H9 (cell line): Measurements from ENCODE around the gene PAK2. TPM values are rescaled to one million over a fixed set of nuclear protein-coding genes. Genes with fewer than 3 reads are reported as not detected.

Experiments
- DNase-seq: peaks from one replicate; pipeline ENCODE4 v3.0.0-alpha.2; 2017
- H2AFZ ChIP-seq: one replicate; pipeline ENCODE4 v1.6.1; 2013; ENCODE audit warnings: mild to moderate bottlenecking, low read length, control low read depth, moderate library complexity
- H2AK5ac ChIP-seq: 2 replicates; pipeline ENCODE4 v1.6.1; 2013; ENCODE audit warnings: low read length, control low read depth, mixed read lengths; ENCODE audit not compliant: insufficient read length
- H2BK120ac ChIP-seq: one replicate; pipeline ENCODE4 v1.6.1; 2013; ENCODE audit warnings: low read depth, mild to moderate bottlenecking, low read length, control low read depth, inconsistent platforms; ENCODE audit not compliant: poor library complexity, severe bottlenecking
- H2BK12ac ChIP-seq: 2 replicates; pipeline ENCODE4 v1.6.1; 2013; ENCODE audit warnings: low read length, control low read depth, mixed read lengths, low read depth; ENCODE audit not compliant: insufficient read length
- H2BK15ac ChIP-seq: 2 replicates; pipeline ENCODE4 v1.6.1; 2013; ENCODE audit warnings: low read depth, low read length, control low read depth
- H2BK20ac ChIP-seq: one replicate; pipeline ENCODE4 v1.6.1; 2013; ENCODE audit warnings: low read depth, mild to moderate bottlenecking, low read length, control low read depth, inconsistent platforms; ENCODE audit not compliant: poor library complexity, severe bottlenecking
- H2BK5ac ChIP-seq: 2 replicates; pipeline ENCODE4 v1.6.1; 2013; ENCODE audit warnings: low read length, control low read depth, mixed read lengths; ENCODE audit not compliant: insufficient read length
- H3K14ac ChIP-seq: 2 replicates; pipeline ENCODE4 v1.6.1; 2013; ENCODE audit warnings: low read length, control low read depth; ENCODE audit not compliant: insufficient read depth
- H3K18ac ChIP-seq: 2 replicates; pipeline ENCODE4 v1.6.1; 2013; ENCODE audit warnings: low read depth, mild to moderate bottlenecking, mixed read lengths, low read length, control low read depth; ENCODE audit not compliant: insufficient read length
- H3K23ac ChIP-seq: 2 replicates; pipeline ENCODE4 v1.6.1; 2013; ENCODE audit warnings: low read length, control low read depth, mixed read lengths, low read depth; ENCODE audit not compliant: insufficient read length
- H3K23me2 ChIP-seq: 2 replicates; pipeline ENCODE4 v1.6.1; 2013; ENCODE audit warnings: low read depth, mild to moderate bottlenecking, mixed read lengths, low read length, control low read depth; ENCODE audit not compliant: insufficient read length, poor library complexity, severe bottlenecking
- H3K27ac ChIP-seq: 2 replicates; pipeline ENCODE4 v1.5.1; 2013; ENCODE audit warnings: low read length, control low read depth, mixed read lengths, low read depth; ENCODE audit not compliant: insufficient read length
- H3K27me3 ChIP-seq: 2 replicates; pipeline ENCODE4 v1.6.1; 2013; ENCODE audit warnings: low read length, control low read depth, inconsistent platforms; ENCODE audit not compliant: insufficient read depth
- H3K4ac ChIP-seq: 2 replicates; pipeline ENCODE4 v1.6.1; 2013; ENCODE audit warnings: low read depth, mild to moderate bottlenecking, control low read depth, inconsistent platforms, low read length, moderate library complexity
- H3K4me1 ChIP-seq: 2 replicates; pipeline ENCODE4 v1.6.1; 2013; ENCODE audit warnings: low read length, control low read depth, inconsistent platforms; ENCODE audit not compliant: insufficient read depth
- H3K4me2 ChIP-seq: 2 replicates; pipeline ENCODE4 v1.6.1; 2013; ENCODE audit warnings: low read length, control low read depth, mixed read lengths; ENCODE audit not compliant: insufficient read length, insufficient read depth
- H3K56ac ChIP-seq: 2 replicates; pipeline ENCODE4 v1.6.1; 2013; ENCODE audit warnings: low read depth, mild to moderate bottlenecking, mixed read lengths, low read length, control low read depth; ENCODE audit not compliant: insufficient read length
- H3K79me1 ChIP-seq: 2 replicates; pipeline ENCODE4 v1.6.1; 2013; ENCODE audit warnings: low read depth, mild to moderate bottlenecking, moderate library complexity, low read length, control low read depth, inconsistent platforms; ENCODE audit not compliant: insufficient read depth, poor library complexity, severe bottlenecking
- H3K79me2 ChIP-seq: 2 replicates; pipeline ENCODE4 v1.6.1; 2013; ENCODE audit warnings: low read length, control low read depth, inconsistent platforms; ENCODE audit not compliant: insufficient read depth
- H3K9ac ChIP-seq: 2 replicates; pipeline ENCODE4 v1.6.1; 2013; ENCODE audit warnings: low read length, control low read depth, mixed read lengths; ENCODE audit not compliant: insufficient read length; ENCODE audit errors: extremely low read depth
- H3K9me3 ChIP-seq: one replicate; pipeline ENCODE4 v1.6.1; 2013; ENCODE audit warnings: low read depth, low read length, inconsistent platforms; ENCODE audit not compliant: control insufficient read depth
- H3T11ph ChIP-seq: one replicate; pipeline ENCODE4 v1.6.1; 2013; ENCODE audit warnings: mild to moderate bottlenecking, low read length, control low read depth, inconsistent platforms
- H4K20me1 ChIP-seq: one replicate; pipeline ENCODE4 v1.6.1; 2013; ENCODE audit not compliant: control insufficient read depth, insufficient read length, insufficient read depth
- H4K5ac ChIP-seq: 2 replicates; pipeline ENCODE4 v1.6.1; 2013; ENCODE audit warnings: low read depth, mild to moderate bottlenecking, mixed read lengths, low read length, control low read depth; ENCODE audit not compliant: insufficient read length
- H4K8ac ChIP-seq: replicated peaks from 2 replicates; pipeline ENCODE4 v1.6.1; 2013; ENCODE audit warnings: low read length, control low read depth, mixed read lengths, low read depth; ENCODE audit not compliant: insufficient read length
- H4K91ac ChIP-seq: 2 replicates; pipeline ENCODE4 v1.6.1; 2013; ENCODE audit warnings: low read depth, mild to moderate bottlenecking, moderate library complexity, mixed read lengths, low read length, control low read depth; ENCODE audit not compliant: insufficient read length
- H3K27ac Mint-ChIP-seq, 3 experiments: 2 replicates in 2 of 3; 3 replicates in 1 of 3; pipeline ENCODE4 v1.8.0; 2020 to 2021; ENCODE audit warnings: mixed read lengths in 3 of 3, mild to moderate bottlenecking in 1 of 3, moderate library complexity in 1 of 3
- H3K27me3 Mint-ChIP-seq: 2 replicates; pipeline ENCODE4 v1.8.0; 2021; ENCODE audit warnings: low read depth, mild to moderate bottlenecking, moderate library complexity, mixed read lengths
- H3K36me3 Mint-ChIP-seq, 3 experiments: 2 replicates in 2 of 3; 3 replicates in 1 of 3; pipeline ENCODE4 v1.8.0; 2020 to 2021; ENCODE audit warnings: low read depth in 3 of 3, mixed read lengths in 3 of 3; ENCODE audit not compliant: insufficient read depth in 1 of 3
- H3K4me1 Mint-ChIP-seq, 2 experiments: 2 replicates each; pipeline ENCODE4 v1.8.0; 2020; ENCODE audit warnings: mixed read lengths in 2 of 2
- H3K4me3 Mint-ChIP-seq, 2 experiments: 2 replicates in 1 of 2; 3 replicates in 1 of 2; pipeline ENCODE4 v1.8.0; 2020 to 2021; ENCODE audit warnings: mild to moderate bottlenecking in 2 of 2, mixed read lengths in 2 of 2, moderate library complexity in 1 of 2
- H3K9me3 Mint-ChIP-seq, 2 experiments: 2 replicates in 1 of 2; 3 replicates in 1 of 2; pipeline ENCODE4 v1.8.0; 2020; ENCODE audit warnings: mild to moderate bottlenecking in 2 of 2, mixed read lengths in 2 of 2, moderate library complexity in 1 of 2
- CTCF ChIP-seq: fragments of 200-600 bp; sonication (generic); conservative IDR thresholded peaks from 3 replicates; pipeline ENCODE4 v1.8.0; 2021; ENCODE audit warnings: antibody characterized with exemption, mild to moderate bottlenecking
- WGBS: extraction: QIAGEN DNeasy Blood & Tissue Kit; methylation state at CpG from one replicate; pipeline ENCODE4 v1.1.7; 2013; ENCODE audit warnings: missing lambda C conversion rate, low lambda C conversion rate, mixed read lengths; ENCODE audit not compliant: insufficient read length; ENCODE audit errors: extremely low coverage; 5-methylcytosine and 5-hydroxymethylcytosine counted together
- total RNA-seq: library from RNA; stranded (reverse); gene quantifications from 2 replicates; pipeline ENCODE4 v1.2.1, GENCODE V29; 2021

The PAK2 gene
- total RNA-seq, 1 experiment from 2014 or later, result 65.7 TPM

- H3K4ac ChIP-seq, result no peak overlapping the region
- H2BK15ac ChIP-seq, result no peak overlapping the region
- no peak overlapping the region for H2BK5ac ChIP-seq
- Mint-ChIP-seq H3K27me3 (no peaks in the 10 kb centered on the region; the same call in 1 of the 2 replicates), H3K36me3 (peaks cover 9 to 40% (median 21%) of the 10 kb centered on the region in 3 experiments; a peak in 6 of 7 replicates), H3K9me3 (no peaks in the 10 kb centered on the region), H3K27ac (peak overlapping the region in 2 of 3 experiments; percentile 49 to 80; a peak in 5 of 7 replicates), H3K4me3 (no peak overlapping the region), H3K4me1 (peaks cover 2 to 11% of the 10 kb centered on the region in 2 experiments; a peak in 3 of 4 replicates)
- H2AK5ac ChIP-seq, result no peak overlapping the region
- no peak overlapping the region for H2BK120ac ChIP-seq
- no peaks in the 10 kb centered on the region for H4K20me1 ChIP-seq
- no peak overlapping the region for H3K14ac ChIP-seq
- H3K9ac ChIP-seq, result no peak overlapping the region
- H3K23me2 ChIP-seq, result no peaks in the 10 kb centered on the region
- peaks cover 1% of the 10 kb centered on the region for H3K79me1 ChIP-seq
- H3K9me3 ChIP-seq, result no peaks in the 10 kb centered on the region
- no peak overlapping the region for H4K91ac ChIP-seq
- H3K23ac ChIP-seq, result no peak overlapping the region
- H3K79me2 ChIP-seq, result no peaks in the 10 kb centered on the region
- H3K27me3 ChIP-seq, result no peaks in the 10 kb centered on the region
- TF ChIP-seq CTCF, result no peak
- no peak overlapping the region for H4K8ac ChIP-seq
- H3K27ac ChIP-seq, result no peak overlapping the region
- no peak overlapping the region for H3K18ac ChIP-seq
- H2BK20ac ChIP-seq, result no peak overlapping the region
- H2AFZ ChIP-seq, result no peak overlapping the region
- no peak overlapping the region for H3T11ph ChIP-seq
- H3K4me1 ChIP-seq, result no peaks in the 10 kb centered on the region
- no CpG with 5 or more reads among the region's 8 CpGs for WGBS
- H4K5ac ChIP-seq, result no peak overlapping the region
- H3K56ac ChIP-seq, result no peak overlapping the region
- no peak overlapping the region for H3K4me2 ChIP-seq
- DNase-seq, result no peak
- H2BK12ac ChIP-seq, result no peak overlapping the region
Measured at GRCh38 chr3:196800742-196801434, 61.2 kb downstream of the PAK2 start.
